Sigmoid colon (tissue), 4 donors: ENCODE data around the gene IDNK.

Source experiments
- CTCF ChIP-seq, 4 experiments: fragments of 450-650 bp in 3 of 4; fragments of 200-600 bp in 1 of 4; IDR thresholded peaks; one replicate each; pipeline ENCODE4 v1.5.1; 2016 to 2019; ENCODE audit warnings: antibody characterized with exemption in 4 of 4, mild to moderate bottlenecking in 3 of 4, moderate library complexity in 2 of 4
- EP300 ChIP-seq, 4 donors: sonication (generic); formaldehyde crosslinking; IDR thresholded peaks; one replicate each; pipeline ENCODE4 v1.6.1; 2017; ENCODE audit warnings: antibody characterized with exemption in 4 of 4

- no peak for TF ChIP-seq EP300 (IDR thresholded peaks at IDR 0.05)
- TF ChIP-seq CTCF (IDR thresholded peaks at IDR 0.05), result no peak
Observed at GRCh38 chr9:83633676-83634075, 10.7 kb downstream of the IDNK start.
